H1 (cell line): ENCODE measurements around the gene KCNQ1. TPM values are rescaled to one million over a fixed set of nuclear protein-coding genes. Genes with fewer than 3 reads are reported as not detected.

Source experiments
- CTCF ChIA-PET: fragments of 300-600 bp; sonication (Branson Sonifier 250); formaldehyde crosslinking; loops from one replicate; lab custom pipeline; 2021; ENCODE audit not compliant: partially characterized antibody; lab: Charles Lee
- POLR2A ChIA-PET: fragments of 300-600 bp; sonication (Branson Sonifier 250); formaldehyde crosslinking; loops from one replicate; lab custom pipeline; 2021; ENCODE audit warnings: inconsistent platforms; ENCODE audit not compliant: partially characterized antibody; lab: Charles Lee
- DNase-seq, 2 experiments: peaks; one replicate each; pipeline versions ENCODE4 v3.0.0 to v3.0.0-alpha.2; 2010 to 2022; ENCODE audit warnings: low spot score in 2 of 2, low read depth in 1 of 2, mixed read lengths in 1 of 2
- FAIRE-seq: peaks from 2 replicates; lab custom pipeline; 2011; peaks lifted over from hg19 to GRCh38; lab: Jason Lieb, UNC
- H2AFZ ChIP-seq: 2 replicates; pipeline ENCODE4 v1.8.1; 2012; ENCODE audit warnings: low read length, inconsistent platforms
- H2AK5ac ChIP-seq: 2 replicates; pipeline ENCODE4 v1.6.1; 2013; ENCODE audit warnings: low read depth, low read length
- H2BK120ac ChIP-seq: replicated peaks from 2 replicates; pipeline ENCODE3; 2013; ENCODE audit warnings: low read depth, low read length, inconsistent platforms
- H2BK12ac ChIP-seq: 2 replicates; pipeline ENCODE4 v1.6.1; 2013; ENCODE audit warnings: low read depth, low read length
- H2BK15ac ChIP-seq: 2 replicates; pipeline ENCODE4 v1.6.1; 2013; ENCODE audit warnings: low read length
- H2BK20ac ChIP-seq: 2 replicates; pipeline ENCODE4 v1.6.1; 2013; ENCODE audit warnings: low read length
- H2BK5ac ChIP-seq: 2 replicates; pipeline ENCODE4 v1.6.1; 2013; ENCODE audit warnings: low read depth, low read length
- H3K14ac ChIP-seq: 2 replicates; pipeline ENCODE4 v1.6.1; 2013; ENCODE audit warnings: inconsistent platforms; ENCODE audit not compliant: insufficient read length
- H3K18ac ChIP-seq: 2 replicates; pipeline ENCODE4 v1.6.1; 2013; ENCODE audit warnings: low read length; ENCODE audit errors: extremely low read depth
- H3K23ac ChIP-seq: 2 replicates; pipeline ENCODE4 v1.6.1; 2013; ENCODE audit warnings: inconsistent platforms; ENCODE audit not compliant: insufficient read length
- H3K23me2 ChIP-seq: 2 replicates; pipeline ENCODE4 v1.6.1; 2013; ENCODE audit warnings: low read depth, low read length
- H3K27ac ChIP-seq: 2 replicates; pipeline ENCODE4 v1.6.1; 2011; ENCODE audit warnings: low read depth, low read length, inconsistent platforms
- H3K27me3 ChIP-seq, 4 experiments: replicated peaks in 1 of 4; 1 replicate in 1 of 4; 2 replicates in 3 of 4; pipeline versions ENCODE4 v1.6.1 to v1.8.1; 2011 to 2013; ENCODE audit warnings: low read length in 3 of 4, mild to moderate bottlenecking in 3 of 4, inconsistent platforms in 2 of 4, mixed read lengths in 2 of 4, moderate library complexity in 1 of 4; ENCODE audit not compliant: control insufficient read depth in 3 of 4, insufficient read depth in 3 of 4; ENCODE audit errors: extremely low read depth in 1 of 4
- H3K36me3 ChIP-seq, 4 experiments: 2 replicates each; pipeline versions ENCODE4 v1.6.1 to v1.8.1; 2011 to 2013; ENCODE audit warnings: mild to moderate bottlenecking in 4 of 4, low read length in 3 of 4, moderate library complexity in 2 of 4, control low read depth in 1 of 4, inconsistent platforms in 1 of 4; ENCODE audit not compliant: insufficient read depth in 4 of 4, control insufficient read depth in 2 of 4
- H3K4ac ChIP-seq: replicated peaks from 2 replicates; pipeline ENCODE3; 2013; ENCODE audit warnings: low read length, low read depth, mixed read lengths, inconsistent platforms; ENCODE audit not compliant: insufficient read length
- H3K4me1 ChIP-seq, 4 experiments: replicated peaks in 1 of 4; 1 replicate in 1 of 4; 2 replicates in 3 of 4; pipeline versions ENCODE4 v1.6.1 to v1.8.1; 2011 to 2013; ENCODE audit warnings: low read length in 3 of 4, inconsistent platforms in 2 of 4, mixed read lengths in 1 of 4; ENCODE audit not compliant: insufficient read depth in 4 of 4, control insufficient read depth in 3 of 4
- H3K4me2 ChIP-seq, 2 experiments: 2 replicates each; pipeline versions ENCODE4 v1.6.1 to v1.8.1; 2011 to 2013; ENCODE audit warnings: low read depth in 2 of 2, low read length in 2 of 2, control low read depth in 1 of 2, inconsistent platforms in 1 of 2, mild to moderate bottlenecking in 1 of 2; ENCODE audit not compliant: insufficient read depth in 1 of 2
- H3K4me3 ChIP-seq, 4 experiments: fragments of 200-600, 300-600 bp in 1 of 4; sonication (generic), shearing (Covaris generic), sonication (Bioruptor Twin) in 1 of 4; 2 replicates each; pipeline versions ENCODE4 v1.5.1 to v1.8.1; 2011 to 2016; ENCODE audit warnings: low read length in 4 of 4, low read depth in 3 of 4, control low read depth in 2 of 4, inconsistent platforms in 2 of 4, mild to moderate bottlenecking in 2 of 4, mixed read lengths in 1 of 4, moderate library complexity in 1 of 4; ENCODE audit not compliant: insufficient read depth in 2 of 4; ENCODE audit errors: extremely low read depth in 1 of 4
- H3K56ac ChIP-seq: replicated peaks from 2 replicates; pipeline ENCODE3; 2013; ENCODE audit warnings: low read depth, mild to moderate bottlenecking, mixed read lengths, low read length, inconsistent platforms; ENCODE audit not compliant: insufficient read length
- H3K79me1 ChIP-seq: 2 replicates; pipeline ENCODE4 v1.6.1; 2013; ENCODE audit warnings: low read depth, low read length, control low read depth
- H3K79me2 ChIP-seq, 2 experiments: 2 replicates each; pipeline versions ENCODE4 v1.6.1 to v1.8.1; 2012 to 2013; ENCODE audit warnings: low read length in 2 of 2, mild to moderate bottlenecking in 2 of 2, inconsistent platforms in 1 of 2; ENCODE audit not compliant: insufficient read depth in 2 of 2, control insufficient read depth in 1 of 2
- H3K9ac ChIP-seq, 4 experiments: replicated peaks in 1 of 4; 1 replicate in 1 of 4; 2 replicates in 3 of 4; pipeline versions ENCODE4 v1.6.1 to v1.8.1; 2011 to 2013; ENCODE audit warnings: low read depth in 3 of 4, low read length in 3 of 4, control low read depth in 2 of 4, mild to moderate bottlenecking in 2 of 4, moderate library complexity in 2 of 4, inconsistent platforms in 1 of 4; ENCODE audit errors: extremely low read depth in 1 of 4
- H3K9me3 ChIP-seq, 2 experiments: 2 replicates each; pipeline versions ENCODE4 v1.6.1 to v1.8.1; 2012 to 2013; ENCODE audit warnings: mild to moderate bottlenecking in 2 of 2, moderate library complexity in 2 of 2, control low read depth in 1 of 2, inconsistent platforms in 1 of 2, low read depth in 1 of 2, low read length in 1 of 2, mixed read lengths in 1 of 2; ENCODE audit not compliant: insufficient read depth in 2 of 2
- H4K20me1 ChIP-seq, 2 experiments: replicated peaks in 1 of 2; 2 replicates each; pipeline versions ENCODE3 to v1.8.1; 2011 to 2013; ENCODE audit warnings: inconsistent platforms in 2 of 2, low read length in 2 of 2, mild to moderate bottlenecking in 1 of 2; ENCODE audit not compliant: insufficient read depth in 2 of 2, control insufficient read depth in 1 of 2
- H4K5ac ChIP-seq: 2 replicates; pipeline ENCODE4 v1.6.1; 2013; ENCODE audit warnings: low read length, low read depth, mixed read lengths, inconsistent platforms; ENCODE audit not compliant: insufficient read length
- H4K8ac ChIP-seq: 2 replicates; pipeline ENCODE4 v1.8.0; 2013; ENCODE audit warnings: mild to moderate bottlenecking, moderate library complexity, low read length, inconsistent platforms; ENCODE audit not compliant: insufficient read depth; ENCODE audit errors: extremely low read depth
- H4K91ac ChIP-seq: replicated peaks from 2 replicates; pipeline ENCODE3; 2013; ENCODE audit warnings: low read length, mixed read lengths, inconsistent platforms; ENCODE audit not compliant: insufficient read length
- CBX8 ChIP-seq: fragments of 300-800, 300-1000 bp; sonication (generic); IDR thresholded peaks from 2 replicates; pipeline ENCODE4 v1.7.1; 2016; ENCODE audit warnings: low read depth, low read length, borderline replicate concordance
- CTBP2 ChIP-seq: IDR thresholded peaks from 2 replicates; pipeline ENCODE4 v1.7.0; 2011; ENCODE audit warnings: borderline replicate concordance, mild to moderate bottlenecking, moderate library complexity, mixed read lengths, low read length; ENCODE audit not compliant: insufficient read depth, insufficient read length
- GTF2F1 ChIP-seq: IDR thresholded peaks from 2 replicates; pipeline ENCODE4 v1.6.1; 2012; ENCODE audit warnings: low read depth, low read length, improper control_type of control experiment, borderline replicate concordance
- HDAC2 ChIP-seq, 2 experiments: fragments of 300-600 bp in 1 of 2; sonication (generic) in 1 of 2; IDR thresholded peaks; 2 replicates each; pipeline ENCODE4 v1.6.1; 2011 to 2012; ENCODE audit warnings: low read depth in 2 of 2, low read length in 2 of 2, mild to moderate bottlenecking in 2 of 2, moderate library complexity in 2 of 2, borderline replicate concordance in 1 of 2, inconsistent platforms in 1 of 2
- JUND ChIP-seq: IDR thresholded peaks from 2 replicates; pipeline ENCODE4 v1.6.1; 2011; ENCODE audit warnings: mild to moderate bottlenecking, improper control_type of control experiment, low read length
- NANOG ChIP-seq: IDR thresholded peaks from 2 replicates; pipeline ENCODE4 v1.6.1; 2011; ENCODE audit warnings: low read length, low read depth, mild to moderate bottlenecking, inconsistent platforms; ENCODE audit not compliant: insufficient read depth, poor library complexity, severe bottlenecking
- POU5F1 ChIP-seq: IDR thresholded peaks from 2 replicates; pipeline ENCODE4 v1.6.1; 2011; ENCODE audit warnings: low read depth, mild to moderate bottlenecking, low read length, moderate library complexity
- RXRA ChIP-seq: IDR thresholded peaks from 2 replicates; pipeline ENCODE4 v1.6.1; 2011; ENCODE audit warnings: low read depth, mild to moderate bottlenecking, low read length, moderate library complexity; ENCODE audit not compliant: insufficient read depth
- SAP30 ChIP-seq: fragments of 300-600 bp; sonication (generic); IDR thresholded peaks from 2 replicates; pipeline ENCODE4 v1.7.1; 2012; ENCODE audit warnings: low read length, moderate library complexity, mild to moderate bottlenecking, inconsistent platforms; ENCODE audit not compliant: insufficient read depth, insufficient replicate concordance
- SRF ChIP-seq: IDR thresholded peaks from 2 replicates; pipeline ENCODE4 v1.6.1; 2011; ENCODE audit warnings: mild to moderate bottlenecking, low read depth, low read length, moderate library complexity
- WGBS, 2 experiments: shearing (Covaris generic) in 1 of 2; methylation state at CpG; one replicate each; pipeline versions ENCODE4 v1.1.6 to v1.1.7; 2013 to 2015; ENCODE audit warnings: low lambda C conversion rate in 2 of 2, mixed read lengths in 2 of 2, inconsistent platforms in 1 of 2, low coverage in 1 of 2, missing lambda C conversion rate in 1 of 2; ENCODE audit not compliant: insufficient replicate concordance in 2 of 2, insufficient coverage in 1 of 2, insufficient read length in 1 of 2; ENCODE audit errors: extremely low coverage in 1 of 2, missing lambda C conversion rate in 1 of 2; 5-methylcytosine and 5-hydroxymethylcytosine counted together
- polyA plus RNA-seq, 7 experiments: library from polyadenylated mRNA; depleted of rRNA in 3 of 7; stranded (reverse) in 5 of 7; unstranded in 2 of 7; fragments of >200 nt in 5 of 7; fragments of 200-250 nt in 2 of 7; gene quantifications; 1 replicate in 5 of 7; 2 replicates in 1 of 7; 4 replicates in 1 of 7; pipeline versions ENCODE4 v1.2.1 to v1.2.3, GENCODE V29; 2011 to 2013; ENCODE audit warnings: missing spikeins in 2 of 7, mixed read lengths in 2 of 7
- total RNA-seq: library from RNA; stranded (reverse); fragmentation: NEBNext Ultra II Directional; extraction: Animal tissue kit (Norgen Biotek cat#: 25700); gene quantifications from 2 replicates; pipeline ENCODE4 v1.2.1, GENCODE V29; 2021

KCNQ1 gene
- total and polyA plus RNA-seq, 2 of the 8 experiments (the other 6 are each of a cell fraction or from before 2014, with no cell fraction given): 1.9 to 2.0 TPM

- Histone ChIP-seq H3K27me3 (peaks cover 30 to 79% (median 53%) of the 10 kb centered on the region in 4 experiments), H3K79me1 (no peaks in the 10 kb centered on the region), H3K27ac (no peak overlapping the region), H3K4me2 (no peak overlapping the region), H2BK20ac (no peak overlapping the region), H4K5ac (no peak overlapping the region), H4K8ac (no peak overlapping the region), H2AK5ac (no peak overlapping the region), H3K14ac (no peak overlapping the region), H3K9me3 (no peaks in the 10 kb centered on the region), H3K23me2 (peaks cover 3% of the 10 kb centered on the region; the same call in 1 of the 2 replicates), H3K4me3 (no peak overlapping the region), H3K56ac (no peak overlapping the region), H2AFZ (no peak overlapping the region), H2BK12ac (no peak overlapping the region), H3K79me2 (no peaks in the 10 kb centered on the region), H3K4ac (no peak overlapping the region), H4K20me1 (peaks cover 3 to 6% of the 10 kb centered on the region in 2 experiments), H3K18ac (no peak overlapping the region), H3K4me1 (peaks cover 0 to 3% (median 1%) of the 10 kb centered on the region in 4 experiments; a peak in 1 of 7 replicates), H3K23ac (no peak overlapping the region), H4K91ac (no peak overlapping the region), H2BK15ac (no peak overlapping the region), H3K36me3 (no peaks in the 10 kb centered on the region), H2BK120ac (no peak overlapping the region), H2BK5ac (no peak overlapping the region; the same call in 1 of the 2 replicates), H3K9ac (no peak overlapping the region; a peak in 2 of 7 replicates)
- ChIA-PET CTCF (interaction anchor here (0.7 to 2.1 kb wide), 7 partner anchors 10 to 147 kb away, joined by 3 to 12 read pairs (median 3); no protein-coding TSS in a partner anchor), POLR2A (no interaction called here)
- DNase-seq: no peak
- no peak for FAIRE-seq
- 92% methylated on average over 25 of the region's 26 CpGs; no CpG with 5 or more reads in 1 of the 2 experiments for WGBS, 2 experiments
- TF ChIP-seq SRF (no peak), SAP30 (no peak), CBX8 (no peak), RXRA (no peak), CTBP2 (no peak), NANOG (no peak), GTF2F1 (no peak), POU5F1 (no peak), JUND (no peak), HDAC2 (IDR thresholded peaks at IDR 0.05; ENCODE audit: borderline replicate concordance in 1 of 2, low read depth in 2 of 2, low read length in 2 of 2) (no peak)
Measured at GRCh38 chr11:2449548-2450320, 4.9 kb downstream of the KCNQ1 start.
